Naive thymus-derived CD4-positive, alpha-beta T cell (primary cell): Measurements from ENCODE around the gene YAF2. TPM values are rescaled to one million over a fixed set of nuclear protein-coding genes. Genes with fewer than 3 reads are reported as not detected.

Experiments used
- ATAC-seq: fragments of 150-1000 bp; cut with Tn5 transposase; 2 replicates; pipeline ENCODE4 v1.10.0; 2021; ENCODE audit warnings: mild to moderate bottlenecking, moderate library complexity
- CTCF ChIA-PET: fragments of 350-600 bp; sonication (Branson Sonifier 250); formaldehyde crosslinking; loops from one replicate; lab custom pipeline; 2021; ENCODE audit warnings: antibody characterized with exemption; lab: Charles Lee
- POLR2A ChIA-PET: fragments of 350-600 bp; sonication (Branson Sonifier 250); formaldehyde crosslinking; loops from one replicate; lab custom pipeline; 2021; ENCODE audit warnings: antibody characterized with exemption, inconsistent platforms; lab: Charles Lee
- DNase-seq, 9 donors: peaks; one replicate each; pipeline versions ENCODE4 v3.0.0 to v3.0.0-alpha.2; 2020 to 2022; ENCODE audit warnings: mixed read lengths in 1 of 9
- H3K27ac ChIP-seq: one replicate; pipeline ENCODE4 v1.7.0; 2013; ENCODE audit warnings: mild to moderate bottlenecking, low read depth, low read length, moderate library complexity
- H3K27me3 ChIP-seq, 2 donors: one replicate each; pipeline ENCODE4 v1.7.0; 2013; ENCODE audit warnings: low read length in 2 of 2, mild to moderate bottlenecking in 2 of 2, moderate library complexity in 2 of 2; ENCODE audit not compliant: control insufficient read depth in 2 of 2, insufficient read depth in 2 of 2
- H3K36me3 ChIP-seq, 3 experiments: 1 replicate in 2 of 3; 2 replicates in 1 of 3; pipeline ENCODE4 v1.7.0; 2013; ENCODE audit warnings: low read length in 3 of 3, mild to moderate bottlenecking in 3 of 3, moderate library complexity in 1 of 3; ENCODE audit not compliant: insufficient read depth in 3 of 3, control insufficient read depth in 2 of 3
- H3K4me1 ChIP-seq, 2 donors: one replicate each; pipeline ENCODE4 v1.7.0; 2013; ENCODE audit warnings: low read length in 2 of 2, mild to moderate bottlenecking in 2 of 2, moderate library complexity in 1 of 2; ENCODE audit not compliant: control insufficient read depth in 2 of 2, insufficient read depth in 2 of 2
- H3K4me3 ChIP-seq: 2 replicates; pipeline ENCODE4 v1.7.0; 2013; ENCODE audit warnings: mild to moderate bottlenecking, low read length
- H3K9me3 ChIP-seq, 3 experiments: 1 replicate in 2 of 3; 2 replicates in 1 of 3; pipeline ENCODE4 v1.7.0; 2013; ENCODE audit warnings: low read length in 3 of 3; ENCODE audit not compliant: control insufficient read depth in 2 of 3
- H3K27ac Mint-ChIP-seq, 9 donors: one replicate each; pipeline ENCODE4 v1.8.0; 2020 to 2022; ENCODE audit warnings: mixed read lengths in 9 of 9, mild to moderate bottlenecking in 8 of 9, moderate library complexity in 5 of 9, inconsistent platforms in 2 of 9
- H3K27me3 Mint-ChIP-seq, 5 donors: one replicate each; pipeline ENCODE4 v1.8.0; 2021 to 2022; ENCODE audit warnings: mixed read lengths in 5 of 5, mild to moderate bottlenecking in 1 of 5
- H3K36me3 Mint-ChIP-seq, 5 donors: one replicate each; pipeline ENCODE4 v1.8.0; 2020 to 2022; ENCODE audit warnings: mixed read lengths in 5 of 5, mild to moderate bottlenecking in 3 of 5, inconsistent platforms in 1 of 5
- H3K4me1 Mint-ChIP-seq, 7 donors: one replicate each; pipeline ENCODE4 v1.8.0; 2020 to 2022; ENCODE audit warnings: mixed read lengths in 7 of 7, mild to moderate bottlenecking in 3 of 7, inconsistent platforms in 1 of 7
- H3K4me3 Mint-ChIP-seq, 10 donors: one replicate each; pipeline ENCODE4 v1.8.0; 2020 to 2022; ENCODE audit warnings: mild to moderate bottlenecking in 10 of 10, mixed read lengths in 10 of 10, moderate library complexity in 6 of 10, inconsistent platforms in 2 of 10
- H3K9me3 Mint-ChIP-seq, 11 donors: one replicate each; pipeline ENCODE4 v1.8.0; 2020 to 2022; ENCODE audit warnings: mixed read lengths in 11 of 11, mild to moderate bottlenecking in 4 of 11, inconsistent platforms in 1 of 11, moderate library complexity in 1 of 11
- intact Hi-C, 2 donors: fragments of 100-400 bp; cut with micrococcal nuclease; formaldehyde crosslinking; loops; one replicate each; pipeline ENCODE4 v1.15.1; 2023
- polyA plus RNA-seq, 2 donors: library from polyadenylated mRNA; unstranded; fragments of 300-500 nt; fragmentation: Illumina TruSeq; gene quantifications; one replicate each; pipeline ENCODE4 v1.2.3, GENCODE V29; 2021
- total RNA-seq, 6 experiments: library from RNA in 5 of 6; stranded (reverse) in 5 of 6; gene quantifications; 1 replicate in 5 of 6; 2 replicates in 1 of 6; pipeline ENCODE4 v1.2.3 and lab custom pipeline; 2021 to 2026

YAF2 gene
- total and polyA plus RNA-seq, 7 experiments from 2014 or later = 7.7 to 56.2 (median 39.7) TPM

GRCh38 chr12:42213954-42214426, 24.1 kb downstream of the YAF2 start:
- peaks cover 0 to 19% (median 6%) of the 10 kb centered on the region in 5 donors for H3K36me3 Mint-ChIP-seq
- no peaks in the 10 kb centered on the region for H3K9me3 Mint-ChIP-seq
- no peak overlapping the region for H3K4me3 ChIP-seq
- no peaks in the 10 kb centered on the region for H3K27me3 Mint-ChIP-seq
- H3K27ac ChIP-seq = no peak overlapping the region
- ATAC-seq = no peak
- peaks cover 0 to 58% (median 36%) of the 10 kb centered on the region in 7 donors for H3K4me1 Mint-ChIP-seq
- DNase-seq = no peak
- H3K4me3 Mint-ChIP-seq = no peak overlapping the region
- H3K9me3 ChIP-seq = no peaks in the 10 kb centered on the region
- peak overlapping the region in 2 of 9 donors; percentile 24 to 57 for H3K27ac Mint-ChIP-seq
- ChIA-PET POLR2A (no interaction called here), CTCF (no interaction called here)
- intact Hi-C loops = no loop called here
- H3K27me3 ChIP-seq = no peaks in the 10 kb centered on the region
- peaks cover 0 to under 1% of the 10 kb centered on the region in 2 donors for H3K4me1 ChIP-seq
- H3K36me3 ChIP-seq = peaks cover 0 to 6% (median 0%) of the 10 kb centered on the region in 3 experiments

DNA sequence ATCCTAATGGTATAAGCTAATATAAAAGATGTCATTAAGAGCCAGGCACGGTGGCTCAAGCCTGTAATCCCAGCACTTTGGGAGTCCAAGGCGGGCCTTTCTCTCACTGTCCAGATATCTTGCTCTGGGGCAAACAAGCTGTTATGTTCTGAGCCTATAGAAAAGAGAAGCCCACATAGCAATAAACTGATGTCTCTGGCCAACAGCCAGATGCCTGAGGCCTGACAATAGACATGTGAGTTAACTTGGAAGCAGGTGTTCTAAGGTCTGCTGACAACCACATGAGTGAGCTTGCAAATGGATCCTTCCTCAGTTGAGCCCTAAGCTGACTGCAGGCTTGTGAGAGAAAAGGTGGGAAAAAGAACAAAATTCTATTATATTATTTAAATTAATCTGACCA, 25.0 kb downstream of the YAF2 start:
- Mint-ChIP-seq H3K4me3 (no peak overlapping the region), H3K36me3 (peaks cover 0 to 22% (median 10%) of the 10 kb centered on the region in 5 donors), H3K9me3 (no peaks in the 10 kb centered on the region), H3K27ac (no peak overlapping the region), H3K4me1 (peaks cover 5 to 53% (median 27%) of the 10 kb centered on the region in 7 donors), H3K27me3 (no peaks in the 10 kb centered on the region)
- intact Hi-C loops = no loop called here
- Histone ChIP-seq H3K4me1 (no peaks in the 10 kb centered on the region), H3K27ac (no peak overlapping the region), H3K4me3 (no peak overlapping the region), H3K9me3 (no peaks in the 10 kb centered on the region), H3K27me3 (no peaks in the 10 kb centered on the region), H3K36me3 (peaks cover 0 to 6% (median 0%) of the 10 kb centered on the region in 3 experiments)
- ChIA-PET CTCF (no interaction called here), POLR2A (no interaction called here)
- ATAC-seq (no peak), DNase-seq (no peak)

DNA sequence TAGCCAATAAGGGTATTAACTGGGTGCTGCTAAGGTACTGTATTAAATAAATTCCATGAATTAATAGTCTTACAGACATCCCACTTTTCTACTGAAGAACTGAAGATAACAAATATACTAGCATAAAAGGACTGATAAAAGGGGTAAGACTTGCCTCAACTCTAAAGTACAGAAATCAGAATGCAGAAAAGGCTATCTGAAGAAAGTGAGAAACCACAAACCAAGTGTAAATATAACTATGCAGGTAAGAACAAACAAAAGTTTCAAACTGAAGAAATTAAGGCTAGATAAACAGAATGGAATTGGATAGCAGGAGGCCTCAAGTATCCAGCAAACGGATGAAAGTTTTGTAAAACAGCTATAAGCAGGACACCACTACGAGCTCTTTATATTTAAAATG, 29.5 kb downstream of the YAF2 start:
- CTCF ChIA-PET = no interaction called here
- no peaks in the 10 kb centered on the region for H3K9me3 Mint-ChIP-seq
- H3K36me3 ChIP-seq = peaks cover 0 to 8% (median 0%) of the 10 kb centered on the region in 3 experiments
- H3K27me3 ChIP-seq = no peaks in the 10 kb centered on the region
- no peak overlapping the region for H3K4me3 Mint-ChIP-seq
- H3K4me1 Mint-ChIP-seq = peaks cover 5 to 24% (median 13%) of the 10 kb centered on the region in 7 donors
- H3K4me3 ChIP-seq = no peak overlapping the region
- no peaks in the 10 kb centered on the region for H3K4me1 ChIP-seq
- ATAC-seq = no peak
- H3K27me3 Mint-ChIP-seq = no peaks in the 10 kb centered on the region
- H3K27ac Mint-ChIP-seq = no peak overlapping the region
- H3K36me3 Mint-ChIP-seq = peaks cover 9 to 35% (median 21%) of the 10 kb centered on the region in 5 donors
- POLR2A ChIA-PET = no interaction called here
- intact Hi-C loops = no loop called here
- no peaks in the 10 kb centered on the region for H3K9me3 ChIP-seq
- no peak for DNase-seq
- no peak overlapping the region for H3K27ac ChIP-seq

- intact Hi-C loops = no loop called here
- Histone ChIP-seq H3K4me3 (no peak overlapping the region), H3K36me3 (peaks cover 0 to 3% (median 0%) of the 10 kb centered on the region in 3 experiments), H3K9me3 (no peaks in the 10 kb centered on the region), H3K27ac (no peak overlapping the region), H3K4me1 (no peaks in the 10 kb centered on the region), H3K27me3 (no peaks in the 10 kb centered on the region)
- no peak overlapping the region for H3K27ac Mint-ChIP-seq
- no peaks in the 10 kb centered on the region for H3K27me3 Mint-ChIP-seq
- peaks cover 7 to 43% (median 31%) of the 10 kb centered on the region in 5 donors for H3K36me3 Mint-ChIP-seq
- no peak overlapping the region for H3K4me3 Mint-ChIP-seq
- CTCF ChIA-PET = no interaction called here
- H3K4me1 Mint-ChIP-seq = peaks cover 5 to 34% (median 26%) of the 10 kb centered on the region in 7 donors
- DNase-seq (no peak), ATAC-seq (no peak)
- H3K9me3 Mint-ChIP-seq = no peaks in the 10 kb centered on the region
- POLR2A ChIA-PET = interaction anchor here (0.6 kb wide), 1 partner anchor 11 kb away, joined by 3 read pairs; no protein-coding TSS in a partner anchor
Observed at GRCh38 chr12:42204819-42205218, 33.2 kb downstream of the YAF2 start.

DNA sequence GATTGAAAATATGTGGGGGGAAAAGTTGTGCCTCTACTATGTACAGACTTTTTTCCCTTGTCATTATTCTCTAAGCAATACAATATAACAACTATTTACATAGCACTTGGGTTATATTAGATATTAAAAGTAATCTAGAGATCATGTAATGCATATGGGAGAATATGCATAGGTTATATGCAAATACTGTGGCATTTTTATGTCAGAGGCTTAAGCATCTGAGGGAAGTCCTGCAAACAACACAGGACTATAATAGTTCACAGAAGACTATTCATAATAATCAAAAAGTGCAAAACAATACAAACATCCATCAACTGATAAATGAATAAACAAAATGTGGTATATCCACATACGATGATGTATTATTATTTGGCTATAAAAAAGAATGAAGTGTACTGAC, 33.7 kb downstream of the YAF2 start:
- H3K4me1 ChIP-seq = no peaks in the 10 kb centered on the region
- H3K36me3 ChIP-seq = peaks cover 0 to 3% (median 3%) of the 10 kb centered on the region in 3 experiments
- DNase-seq (no peak), ATAC-seq (no peak)
- H3K9me3 ChIP-seq = no peaks in the 10 kb centered on the region
- H3K4me3 ChIP-seq = no peak overlapping the region
- CTCF ChIA-PET = no interaction called here
- intact Hi-C loops = no loop called here
- Mint-ChIP-seq H3K9me3 (no peaks in the 10 kb centered on the region), H3K27ac (no peak overlapping the region), H3K36me3 (peaks cover 7 to 43% (median 31%) of the 10 kb centered on the region in 5 donors), H3K27me3 (no peaks in the 10 kb centered on the region), H3K4me1 (peaks cover 5 to 34% (median 26%) of the 10 kb centered on the region in 7 donors), H3K4me3 (no peak overlapping the region)
- no peak overlapping the region for H3K27ac ChIP-seq
- POLR2A ChIA-PET = no interaction called here
- H3K27me3 ChIP-seq = no peaks in the 10 kb centered on the region

GRCh38 chr12:42201063-42201462, 37.0 kb downstream of the YAF2 start:
- no peak for ATAC-seq
- peaks cover 0 to 26% (median 21%) of the 10 kb centered on the region in 7 donors for H3K4me1 Mint-ChIP-seq

GRCh38 chr12:42199007-42199406, 39.0 kb downstream of the YAF2 start:
- peaks cover 2 to 55% (median 20%) of the 10 kb centered on the region in 5 donors for H3K36me3 Mint-ChIP-seq
- peaks cover 0 to 28% (median 25%) of the 10 kb centered on the region in 7 donors for H3K4me1 Mint-ChIP-seq
- intact Hi-C loops = no loop called here
- ATAC-seq (no peak), DNase-seq (no peak)
- Histone ChIP-seq H3K27ac (no peak overlapping the region), H3K4me3 (no peak overlapping the region), H3K9me3 (no peaks in the 10 kb centered on the region), H3K4me1 (no peaks in the 10 kb centered on the region), H3K36me3 (peaks cover 0 to 27% (median 4%) of the 10 kb centered on the region in 3 experiments), H3K27me3 (no peaks in the 10 kb centered on the region)
- no peaks in the 10 kb centered on the region for H3K9me3 Mint-ChIP-seq
- ChIA-PET CTCF (no interaction called here), POLR2A (no interaction called here)
- no peaks in the 10 kb centered on the region for H3K27me3 Mint-ChIP-seq
- H3K27ac Mint-ChIP-seq = peak overlapping the region in 1 of 9 donors; percentile 9
- no peak overlapping the region for H3K4me3 Mint-ChIP-seq

More at GRCh38 chr12:42201063-42201462, 37.0 kb downstream of the YAF2 start:
- intact Hi-C loops = no loop called here
- no peak for DNase-seq
- no peak overlapping the region for H3K4me3 Mint-ChIP-seq
- H3K27ac Mint-ChIP-seq = no peak overlapping the region
- Histone ChIP-seq H3K27me3 (no peaks in the 10 kb centered on the region), H3K36me3 (peaks cover 0 to 29% (median 4%) of the 10 kb centered on the region in 3 experiments), H3K4me1 (no peaks in the 10 kb centered on the region), H3K4me3 (no peak overlapping the region), H3K9me3 (no peaks in the 10 kb centered on the region), H3K27ac (no peak overlapping the region)
- no peaks in the 10 kb centered on the region for H3K27me3 Mint-ChIP-seq
- H3K36me3 Mint-ChIP-seq = peaks cover 4 to 53% (median 20%) of the 10 kb centered on the region in 5 donors
- ChIA-PET CTCF (no interaction called here), POLR2A (no interaction called here)
- H3K9me3 Mint-ChIP-seq = no peaks in the 10 kb centered on the region
